K562 (cell line): Measurements from ENCODE around the gene MMEL1. TPM values are rescaled to one million over a fixed set of nuclear protein-coding genes. Genes with fewer than 3 reads are reported as not detected.

ENCODE experiments used
- BCOR ChIP-seq: fragments of 450-650 bp; IDR thresholded peaks from 2 replicates; pipeline ENCODE4 v1.6.1; 2016
- BRF1 ChIP-seq: IDR thresholded peaks from 3 replicates; pipeline ENCODE4 v1.6.1; 2011; ENCODE audit warnings: borderline replicate concordance, mild to moderate bottlenecking; ENCODE audit not compliant: insufficient read length; ENCODE audit errors: extremely low read depth
- HDGF ChIP-seq: fragments of 450-650 bp; IDR thresholded peaks from 2 replicates; pipeline ENCODE4 v1.6.1; 2016
- MXI1 ChIP-seq: IDR thresholded peaks from 2 replicates; pipeline ENCODE4 v1.6.1; 2011; ENCODE audit warnings: low read depth, mild to moderate bottlenecking, improper control_type of control experiment, low read length
- NR1H2 ChIP-seq: sonication (generic); formaldehyde crosslinking; IDR thresholded peaks from 2 replicates; pipeline ENCODE4 v1.4.0; 2020; ENCODE audit warnings: mild to moderate bottlenecking, missing genetic modification reagents
- POLR2AphosphoS5 ChIP-seq: IDR thresholded peaks from 2 replicates; pipeline ENCODE4 v1.6.1; 2011; ENCODE audit warnings: mild to moderate bottlenecking, low read depth, low read length, moderate library complexity; ENCODE audit not compliant: control insufficient read depth, insufficient read depth
- SAP30 ChIP-seq: fragments of 200-600 bp; sonication (generic); IDR thresholded peaks from 2 replicates; pipeline ENCODE4 v1.6.1; 2012; ENCODE audit warnings: borderline replicate concordance, low read depth, mild to moderate bottlenecking, moderate library complexity, low read length, control low read depth, inconsistent platforms; ENCODE audit not compliant: insufficient read depth, poor library complexity, severe bottlenecking
- SMAD1 ChIP-seq: fragments of 150-350 bp; IDR thresholded peaks from 2 replicates; pipeline ENCODE4 v1.6.1; 2014; ENCODE audit warnings: low read length, low read depth; ENCODE audit not compliant: partially characterized antibody
- TCF7 ChIP-seq: sonication (generic); IDR thresholded peaks from 2 replicates; pipeline ENCODE4 v1.6.1; 2016; ENCODE audit warnings: antibody characterized with exemption, borderline replicate concordance
- THRAP3 ChIP-seq: fragments of 450-650 bp; IDR thresholded peaks from 2 replicates; pipeline ENCODE4 v1.6.1; 2016; ENCODE audit warnings: mild to moderate bottlenecking, inconsistent platforms, borderline replicate concordance
- TRIM24 ChIP-seq, 2 experiments: fragments of 450-650 bp; IDR thresholded peaks; 2 replicates each; pipeline ENCODE4 v1.6.1; 2016
- ZFX ChIP-seq: sonication (generic); formaldehyde crosslinking; IDR thresholded peaks from 2 replicates; pipeline ENCODE4 v1.8.0; 2022; ENCODE audit warnings: mild to moderate bottlenecking, missing genetic modification reagents, moderate library complexity
- ZNF324 ChIP-seq: fragments of 250-450 bp; sonication (Bioruptor Pico); IDR thresholded peaks from 2 replicates; pipeline ENCODE4 v1.4.0; 2020; ENCODE audit warnings: mild to moderate bottlenecking
- ZNF408 ChIP-seq: fragments of 250-450 bp; sonication (Bioruptor Pico); IDR thresholded peaks from 2 replicates; pipeline ENCODE4 v1.4.0; 2020; ENCODE audit warnings: low read depth, mild to moderate bottlenecking, moderate library complexity
- ZNF445 ChIP-seq: fragments of 250-450 bp; sonication (Bioruptor Pico); IDR thresholded peaks from 2 replicates; pipeline ENCODE4 v1.4.0; 2020; ENCODE audit warnings: low read depth, mild to moderate bottlenecking, moderate library complexity
- ZNF766 ChIP-seq: fragments of 200-800 bp; sonication (Bioruptor generic); conservative IDR thresholded peaks from 2 replicates; pipeline ENCODE4 v1.6.1; 2016; ENCODE audit warnings: missing genetic modification characterization, missing compliant biosample characterization
- ZSCAN29 ChIP-seq: fragments of 450-650 bp; IDR thresholded peaks from 2 replicates; pipeline ENCODE4 v1.6.1; 2017
- polyA plus RNA-seq, 8 experiments: library from polyadenylated mRNA; depleted of rRNA in 4 of 8; stranded (reverse) in 5 of 8; unstranded in 3 of 8; fragments of >200 nt; fragmentation: Nextera tagmentation in 2 of 8; fragmentation: Illumina TruSeq in 1 of 8; extraction: Ambion mirVana in 2 of 8; extraction: Trizol in 1 of 8; gene quantifications; 2 replicates each; pipeline versions ENCODE4 v1.2.1 to v1.2.3, GENCODE V29; 2011 to 2014; ENCODE audit warnings: inconsistent platforms in 1 of 8, missing spikeins in 1 of 8
- total RNA-seq, 7 experiments: library from RNA; depleted of rRNA in 6 of 7; stranded (reverse); fragments of >200 nt in 6 of 7; fragmentation: Illumina TruSeq in 2 of 7; extraction: Trizol in 2 of 7; gene quantifications; 2 replicates each; pipeline versions ENCODE4 v1.2.1 to v1.2.3, GENCODE V29; 2011 to 2021; ENCODE audit warnings: low replicate concordance in 1 of 7
- TF ChIP-seq, protein P1 (sequence below): fragments of 150-350 bp; IDR thresholded peaks from 2 replicates; pipeline ENCODE4 v1.6.1; 2014; ENCODE audit warnings: low read depth, mild to moderate bottlenecking, low read length, borderline replicate concordance
- TF ChIP-seq, protein P2 (sequence below): fragments of 200-800 bp; sonication (Bioruptor generic); IDR thresholded peaks from 2 replicates; pipeline ENCODE4 v1.6.1; 2017; ENCODE audit warnings: missing genetic modification characterization, missing compliant biosample characterization
- TF ChIP-seq, protein P3 (sequence below): fragments of 450-650 bp; conservative IDR thresholded peaks from 2 replicates; pipeline ENCODE4 v1.6.1; 2016; ENCODE audit warnings: missing genetic modification characterization, low read depth, mild to moderate bottlenecking, control low read depth, missing compliant biosample characterization

The MMEL1 gene
- total and polyA plus RNA-seq, 9 of the 15 experiments (the other 6 are each of a cell fraction or from before 2014, with no cell fraction given): not detected

DNA sequence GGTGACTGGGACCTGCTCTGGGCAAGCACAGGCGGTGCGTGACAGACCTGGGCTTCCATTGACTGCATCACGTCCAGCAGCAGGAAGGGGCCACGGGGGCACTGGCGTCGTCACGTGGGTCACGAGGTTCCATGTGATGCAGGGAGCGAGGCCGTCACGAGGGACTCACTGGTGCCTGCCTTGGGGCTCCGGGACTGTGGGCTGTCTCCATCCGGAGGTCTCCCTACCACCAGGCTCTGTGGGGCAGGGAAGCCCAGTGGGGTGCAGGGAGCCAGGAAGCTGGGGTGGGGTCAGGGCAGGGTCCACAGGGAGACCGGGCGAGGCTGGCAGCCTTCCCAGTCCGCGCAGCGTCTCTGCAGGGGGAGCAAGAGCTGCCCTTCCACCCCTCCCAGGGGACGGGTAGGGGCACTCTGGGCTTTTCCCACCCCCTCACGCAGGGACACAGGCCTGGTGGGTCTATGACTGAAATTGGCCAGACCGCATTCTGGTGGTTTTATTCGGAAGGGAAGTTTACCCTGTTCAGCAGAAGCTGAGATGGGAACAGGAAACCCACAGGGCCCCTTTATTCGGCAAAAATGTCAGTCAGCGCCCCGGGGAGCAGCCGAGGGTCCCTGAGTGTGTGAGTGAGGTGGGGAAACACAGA, 77.1 kb downstream of the MMEL1 start (continued):
- TF ChIP-seq, protein P1, sequence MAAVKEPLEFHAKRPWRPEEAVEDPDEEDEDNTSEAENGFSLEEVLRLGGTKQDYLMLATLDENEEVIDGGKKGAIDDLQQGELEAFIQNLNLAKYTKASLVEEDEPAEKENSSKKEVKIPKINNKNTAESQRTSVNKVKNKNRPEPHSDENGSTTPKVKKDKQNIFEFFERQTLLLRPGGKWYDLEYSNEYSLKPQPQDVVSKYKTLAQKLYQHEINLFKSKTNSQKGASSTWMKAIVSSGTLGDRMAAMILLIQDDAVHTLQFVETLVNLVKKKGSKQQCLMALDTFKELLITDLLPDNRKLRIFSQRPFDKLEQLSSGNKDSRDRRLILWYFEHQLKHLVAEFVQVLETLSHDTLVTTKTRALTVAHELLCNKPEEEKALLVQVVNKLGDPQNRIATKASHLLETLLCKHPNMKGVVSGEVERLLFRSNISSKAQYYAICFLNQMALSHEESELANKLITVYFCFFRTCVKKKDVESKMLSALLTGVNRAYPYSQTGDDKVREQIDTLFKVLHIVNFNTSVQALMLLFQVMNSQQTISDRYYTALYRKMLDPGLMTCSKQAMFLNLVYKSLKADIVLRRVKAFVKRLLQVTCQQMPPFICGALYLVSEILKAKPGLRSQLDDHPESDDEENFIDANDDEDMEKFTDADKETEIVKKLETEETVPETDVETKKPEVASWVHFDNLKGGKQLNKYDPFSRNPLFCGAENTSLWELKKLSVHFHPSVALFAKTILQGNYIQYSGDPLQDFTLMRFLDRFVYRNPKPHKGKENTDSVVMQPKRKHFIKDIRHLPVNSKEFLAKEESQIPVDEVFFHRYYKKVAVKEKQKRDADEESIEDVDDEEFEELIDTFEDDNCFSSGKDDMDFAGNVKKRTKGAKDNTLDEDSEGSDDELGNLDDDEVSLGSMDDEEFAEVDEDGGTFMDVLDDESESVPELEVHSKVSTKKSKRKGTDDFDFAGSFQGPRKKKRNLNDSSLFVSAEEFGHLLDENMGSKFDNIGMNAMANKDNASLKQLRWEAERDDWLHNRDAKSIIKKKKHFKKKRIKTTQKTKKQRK: no peak
- TF ChIP-seq MXI1: no peak
- TF ChIP-seq ZFX: no peak
- TF ChIP-seq ZNF766 (CRISPR knock-in tag): no peak
- no peak for TF ChIP-seq NR1H2 (CRISPR knock-in tag)
- no peak for TF ChIP-seq SAP30
- no peak for TF ChIP-seq ZNF408 (CRISPR knock-in tag)
- TF ChIP-seq HDGF: no peak
- no peak for TF ChIP-seq SMAD1
- no peak for TF ChIP-seq POLR2AphosphoS5
- no peak for TF ChIP-seq BRF1
- no peak for TF ChIP-seq BCOR
- TF ChIP-seq TCF7: no peak
- TF ChIP-seq ZNF445 (CRISPR knock-in tag): no peak
- TF ChIP-seq, protein P2, sequence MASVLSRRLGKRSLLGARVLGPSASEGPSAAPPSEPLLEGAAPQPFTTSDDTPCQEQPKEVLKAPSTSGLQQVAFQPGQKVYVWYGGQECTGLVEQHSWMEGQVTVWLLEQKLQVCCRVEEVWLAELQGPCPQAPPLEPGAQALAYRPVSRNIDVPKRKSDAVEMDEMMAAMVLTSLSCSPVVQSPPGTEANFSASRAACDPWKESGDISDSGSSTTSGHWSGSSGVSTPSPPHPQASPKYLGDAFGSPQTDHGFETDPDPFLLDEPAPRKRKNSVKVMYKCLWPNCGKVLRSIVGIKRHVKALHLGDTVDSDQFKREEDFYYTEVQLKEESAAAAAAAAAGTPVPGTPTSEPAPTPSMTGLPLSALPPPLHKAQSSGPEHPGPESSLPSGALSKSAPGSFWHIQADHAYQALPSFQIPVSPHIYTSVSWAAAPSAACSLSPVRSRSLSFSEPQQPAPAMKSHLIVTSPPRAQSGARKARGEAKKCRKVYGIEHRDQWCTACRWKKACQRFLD: no peak
- peak; percentile 22; the same call in 1 of the 2 replicates for TF ChIP-seq ZNF324
- no peak for TF ChIP-seq TRIM24 (IDR thresholded peaks at IDR 0.05)
- TF ChIP-seq ZSCAN29: no peak
- TF ChIP-seq, protein P3, sequence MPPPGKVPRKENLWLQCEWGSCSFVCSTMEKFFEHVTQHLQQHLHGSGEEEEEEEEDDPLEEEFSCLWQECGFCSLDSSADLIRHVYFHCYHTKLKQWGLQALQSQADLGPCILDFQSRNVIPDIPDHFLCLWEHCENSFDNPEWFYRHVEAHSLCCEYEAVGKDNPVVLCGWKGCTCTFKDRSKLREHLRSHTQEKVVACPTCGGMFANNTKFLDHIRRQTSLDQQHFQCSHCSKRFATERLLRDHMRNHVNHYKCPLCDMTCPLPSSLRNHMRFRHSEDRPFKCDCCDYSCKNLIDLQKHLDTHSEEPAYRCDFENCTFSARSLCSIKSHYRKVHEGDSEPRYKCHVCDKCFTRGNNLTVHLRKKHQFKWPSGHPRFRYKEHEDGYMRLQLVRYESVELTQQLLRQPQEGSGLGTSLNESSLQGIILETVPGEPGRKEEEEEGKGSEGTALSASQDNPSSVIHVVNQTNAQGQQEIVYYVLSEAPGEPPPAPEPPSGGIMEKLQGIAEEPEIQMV (tag): no peak
- no peak for TF ChIP-seq THRAP3
